Nephron (organoid): ENCODE data around the gene SLFN13.
"Not testable (repeated sequence)": the region's sequence is repeated elsewhere in the genome, so short reads cannot be mapped to it uniquely, and the experiment has no call there.

Experiments used
- H3K27ac Mint-ChIP-seq, 3 experiments: 2 replicates each; pipeline ENCODE4 v1.8.0; 2020; ENCODE audit warnings: mixed read lengths in 3 of 3, mild to moderate bottlenecking in 2 of 3, moderate library complexity in 1 of 3
- H3K27me3 Mint-ChIP-seq: 2 replicates; pipeline ENCODE4 v1.8.0; 2021; ENCODE audit warnings: low read depth, mild to moderate bottlenecking, moderate library complexity, mixed read lengths
- H3K36me3 Mint-ChIP-seq: 2 replicates; pipeline ENCODE4 v1.8.0; 2020; ENCODE audit warnings: low read depth, mixed read lengths
- H3K4me1 Mint-ChIP-seq: 2 replicates; pipeline ENCODE4 v1.8.0; 2020; ENCODE audit warnings: mixed read lengths
- H3K4me3 Mint-ChIP-seq, 3 experiments: 2 replicates each; pipeline ENCODE4 v1.8.0; 2020; ENCODE audit warnings: mild to moderate bottlenecking in 3 of 3, mixed read lengths in 3 of 3, moderate library complexity in 2 of 3
- H3K9me3 Mint-ChIP-seq: 2 replicates; pipeline ENCODE4 v1.8.0; 2020; ENCODE audit warnings: mixed read lengths
- TF ChIP-seq, protein P1 (sequence below), 3 experiments: fragments of 200-600 bp; sonication (generic); IDR thresholded peaks; one replicate each; pipeline ENCODE4 v1.5.0; 2021; ENCODE audit warnings: antibody characterized with exemption in 3 of 3; ENCODE audit not compliant: unreplicated experiment in 3 of 3

The SLFN13 gene

DNA sequence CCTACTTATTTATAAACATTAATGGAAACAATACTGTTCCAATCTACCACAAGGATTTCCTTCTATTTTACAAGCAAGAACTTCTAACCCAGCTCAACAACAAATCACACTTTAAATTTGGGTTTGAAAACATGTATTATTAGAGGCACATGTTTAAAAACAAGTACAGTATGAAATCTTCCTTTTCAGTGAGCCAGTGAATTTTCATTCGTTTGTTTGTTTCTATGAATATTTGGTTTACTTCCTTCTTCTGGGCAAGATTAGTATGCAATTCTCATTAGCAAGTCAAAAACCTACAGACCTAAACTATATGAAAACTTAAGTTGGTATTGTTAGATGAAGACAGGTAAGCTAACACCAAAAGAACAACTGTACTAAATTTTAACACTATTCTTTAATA, 42.0 kb downstream of the SLFN13 start:
- Mint-ChIP-seq H3K27ac (no peak overlapping the region), H3K4me1 (no peaks in the 10 kb centered on the region), H3K4me3 (no peak overlapping the region), H3K27me3 (no peaks in the 10 kb centered on the region), H3K9me3 (no peaks in the 10 kb centered on the region), H3K36me3 (no peaks in the 10 kb centered on the region)
- TF ChIP-seq, protein P1, sequence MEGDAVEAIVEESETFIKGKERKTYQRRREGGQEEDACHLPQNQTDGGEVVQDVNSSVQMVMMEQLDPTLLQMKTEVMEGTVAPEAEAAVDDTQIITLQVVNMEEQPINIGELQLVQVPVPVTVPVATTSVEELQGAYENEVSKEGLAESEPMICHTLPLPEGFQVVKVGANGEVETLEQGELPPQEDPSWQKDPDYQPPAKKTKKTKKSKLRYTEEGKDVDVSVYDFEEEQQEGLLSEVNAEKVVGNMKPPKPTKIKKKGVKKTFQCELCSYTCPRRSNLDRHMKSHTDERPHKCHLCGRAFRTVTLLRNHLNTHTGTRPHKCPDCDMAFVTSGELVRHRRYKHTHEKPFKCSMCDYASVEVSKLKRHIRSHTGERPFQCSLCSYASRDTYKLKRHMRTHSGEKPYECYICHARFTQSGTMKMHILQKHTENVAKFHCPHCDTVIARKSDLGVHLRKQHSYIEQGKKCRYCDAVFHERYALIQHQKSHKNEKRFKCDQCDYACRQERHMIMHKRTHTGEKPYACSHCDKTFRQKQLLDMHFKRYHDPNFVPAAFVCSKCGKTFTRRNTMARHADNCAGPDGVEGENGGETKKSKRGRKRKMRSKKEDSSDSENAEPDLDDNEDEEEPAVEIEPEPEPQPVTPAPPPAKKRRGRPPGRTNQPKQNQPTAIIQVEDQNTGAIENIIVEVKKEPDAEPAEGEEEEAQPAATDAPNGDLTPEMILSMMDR (IDR thresholded peaks at IDR 0.05; ENCODE audit: unreplicated experiment in 3 of 3): no peak

DNA sequence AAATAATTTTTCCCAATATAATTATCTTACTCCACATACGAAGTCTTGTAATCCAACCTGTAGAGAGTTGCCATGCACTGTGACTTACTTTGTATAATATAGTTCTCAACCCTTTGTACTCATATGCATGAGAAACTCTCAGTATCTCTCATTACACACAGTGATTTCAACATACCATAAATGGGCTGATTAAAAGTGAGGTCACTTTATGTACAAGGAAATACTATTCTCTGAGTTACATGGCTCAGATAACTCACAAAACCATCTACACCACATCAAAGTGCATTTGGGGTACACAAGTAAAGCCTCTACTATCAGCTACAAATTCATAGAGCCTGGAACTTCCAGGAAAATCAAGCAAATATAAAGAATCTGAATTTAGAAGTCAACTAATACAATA, 44.2 kb downstream of the SLFN13 start:
- Mint-ChIP-seq H3K27me3 (peaks cover 4% of the 10 kb centered on the region), H3K4me3 (no peak overlapping the region), H3K36me3 (no peaks in the 10 kb centered on the region), H3K9me3 (peaks cover 8% of the 10 kb centered on the region), H3K4me1 (no peaks in the 10 kb centered on the region), H3K27ac (no peak overlapping the region)
- TF ChIP-seq, protein P1 (IDR thresholded peaks at IDR 0.05; ENCODE audit: unreplicated experiment in 3 of 3): no peak

DNA sequence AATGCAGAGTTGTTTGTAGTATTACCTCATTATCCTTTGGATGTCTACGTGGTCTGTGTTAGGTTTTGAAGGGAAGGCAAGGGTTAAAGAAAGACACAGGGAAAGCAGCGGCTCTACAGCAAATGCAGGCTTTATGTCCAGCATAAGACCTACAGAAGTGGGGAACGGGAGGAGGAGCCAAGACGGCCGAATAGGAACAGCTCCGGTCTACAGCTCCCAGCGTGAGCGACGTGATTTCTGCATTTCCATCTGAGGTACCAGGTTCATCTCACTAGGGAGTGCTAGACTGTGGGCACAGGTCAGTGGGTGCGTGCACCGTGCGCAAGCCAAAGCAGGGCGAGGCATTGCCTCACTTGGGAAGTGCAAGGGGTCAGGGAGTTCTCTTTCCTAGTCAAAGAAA, 54.8 kb downstream of the SLFN13 start:
- not testable (repeated sequence) for H3K9me3 Mint-ChIP-seq, H3K4me3 Mint-ChIP-seq, H3K4me1 Mint-ChIP-seq, H3K27ac Mint-ChIP-seq, H3K27me3 Mint-ChIP-seq, H3K36me3 Mint-ChIP-seq

DNA sequence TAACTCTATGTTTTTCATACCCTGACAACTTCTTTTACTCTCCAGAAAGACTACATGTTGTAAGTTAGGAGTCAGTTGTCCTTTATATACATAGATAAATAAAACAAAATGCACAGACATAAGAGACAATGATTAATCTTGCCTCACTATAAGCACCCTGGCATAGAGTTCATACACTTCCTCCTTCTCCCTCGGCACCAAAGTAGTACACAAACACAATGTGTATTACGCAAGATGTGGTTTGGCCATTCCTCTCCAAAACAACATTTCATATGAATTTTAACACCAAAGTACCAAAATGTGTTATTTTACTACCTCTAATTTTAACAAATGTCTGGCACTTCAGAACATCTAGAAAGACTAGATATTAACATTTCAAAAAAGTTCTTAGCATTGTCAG, 57.9 kb downstream of the SLFN13 start:
- no peak overlapping the region for H3K27ac Mint-ChIP-seq
- peaks cover 26% of the 10 kb centered on the region for H3K27me3 Mint-ChIP-seq
- TF ChIP-seq, protein P1 (IDR thresholded peaks at IDR 0.05; ENCODE audit: unreplicated experiment in 3 of 3): no peak
- peaks cover 4% of the 10 kb centered on the region for H3K36me3 Mint-ChIP-seq
- no peak overlapping the region for H3K4me3 Mint-ChIP-seq
- no peaks in the 10 kb centered on the region for H3K4me1 Mint-ChIP-seq
- peaks cover 9% of the 10 kb centered on the region for H3K9me3 Mint-ChIP-seq

DNA sequence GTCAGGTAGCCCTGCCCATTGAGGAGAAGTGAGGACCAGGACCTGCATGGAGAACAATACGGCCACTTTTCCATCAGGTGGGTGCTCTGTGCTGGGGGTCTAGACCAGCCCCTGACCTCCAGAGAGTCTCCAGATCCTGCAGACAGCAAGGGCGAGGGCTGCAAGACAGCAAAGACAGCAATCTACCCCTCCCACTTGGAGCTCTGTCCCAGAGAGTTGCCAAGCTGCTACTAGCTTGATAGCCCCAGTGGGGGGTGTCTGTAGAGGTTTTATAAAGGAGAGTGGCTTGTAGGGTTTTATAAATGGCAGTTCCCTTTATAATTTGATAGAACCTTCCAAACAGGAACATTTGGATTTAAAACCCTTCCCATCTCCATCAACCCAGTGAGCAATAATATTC, 58.4 kb downstream of the SLFN13 start:
- Mint-ChIP-seq H3K9me3 (peaks cover 9% of the 10 kb centered on the region), H3K27me3 (peaks cover 28% of the 10 kb centered on the region), H3K36me3 (peaks cover 4% of the 10 kb centered on the region), H3K4me3 (no peak overlapping the region), H3K4me1 (no peaks in the 10 kb centered on the region), H3K27ac (no peak overlapping the region)
- TF ChIP-seq, protein P1 (IDR thresholded peaks at IDR 0.05; ENCODE audit: unreplicated experiment in 3 of 3): no peak

DNA sequence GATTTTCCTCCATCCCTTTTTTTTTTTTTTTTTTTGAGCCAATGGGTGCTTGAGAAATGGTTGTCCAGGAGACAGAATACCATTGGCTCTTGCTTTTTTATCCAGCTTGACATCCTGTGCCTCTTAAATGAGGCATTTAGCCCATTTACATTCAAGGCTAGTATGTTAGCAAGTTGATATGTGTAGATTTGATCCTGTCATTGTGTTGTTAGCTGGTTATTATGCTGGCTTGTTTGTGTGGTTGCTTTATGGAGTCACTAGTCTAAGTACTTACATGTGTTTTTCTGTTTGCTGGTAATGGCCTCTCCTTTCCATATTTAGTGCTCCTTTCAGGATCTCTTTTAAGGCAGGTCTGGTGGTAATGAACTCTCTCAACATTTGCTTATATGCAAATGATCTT, 61.1 kb downstream of the SLFN13 start:
- TF ChIP-seq, protein P1 (IDR thresholded peaks at IDR 0.05; ENCODE audit: unreplicated experiment in 3 of 3): no peak
- Mint-ChIP-seq H3K4me3 (no peak overlapping the region), H3K36me3 (no peaks in the 10 kb centered on the region), H3K9me3 (peaks cover 15% of the 10 kb centered on the region), H3K27ac (no peak overlapping the region), H3K4me1 (no peaks in the 10 kb centered on the region), H3K27me3 (peaks cover 28% of the 10 kb centered on the region)
